GM12878 (cell line): ENCODE results near the gene SUMF1. TPM values are rescaled to one million over a fixed set of nuclear protein-coding genes. Genes with fewer than 3 reads are reported as not detected.
A peak's percentile ranks its signal among the peaks of the same experiment; 100 is the strongest.

Source experiments
- ATAC-seq: fragments of 200-7000 bp; cut with Tn5 transposase; 3 replicates; pipeline ENCODE4 v1.9.1; 2020; ENCODE audit warnings: mild to moderate bottlenecking, moderate library complexity
- BruUV-seq: library from RNA; stranded (reverse); fragments of 400-500 nt; replicated peaks from 2 replicates; lab custom pipeline; 2021; lab: Mats Ljungman, UMichigan
- CTCF ChIA-PET: fragments of 300-600 bp; sonication (Branson Sonifier 250); formaldehyde crosslinking; extraction: SDS; loops from one replicate; lab custom pipeline; 2021; ENCODE audit warnings: inconsistent platforms; lab: Yijun Ruan, JAX
- POLR2A ChIA-PET: fragments of 350-600 bp; formaldehyde crosslinking; extraction: SDS; loops from one replicate; lab custom pipeline; 2021; ENCODE audit warnings: inconsistent platforms; lab: Charles Lee
- RAD21 ChIA-PET: fragments of 300-600 bp; sonication (Branson Sonifier 250); formaldehyde crosslinking; loops from one replicate; lab custom pipeline; 2023; ENCODE audit warnings: antibody characterized with exemption; ENCODE audit not compliant: unreplicated experiment; lab: Charles Lee
- SMC1A ChIA-PET: fragments of 300-600 bp; sonication (Branson Sonifier 250); formaldehyde crosslinking; loops from one replicate; lab custom pipeline; 2023; ENCODE audit not compliant: unreplicated experiment, uncharacterized antibody; lab: Charles Lee
- DNase-seq: peaks from one replicate; pipeline ENCODE4 v3.0.0-alpha.2; 2011; ENCODE audit warnings: low read depth, low spot score
- FAIRE-seq: peaks from 3 replicates; lab custom pipeline; 2011; peaks lifted over from hg19 to GRCh38; lab: Jason Lieb, UNC
- H2AFZ ChIP-seq: 2 replicates; pipeline ENCODE4 v1.6.0; 2011; ENCODE audit warnings: low read depth, low read length, control low read depth; ENCODE audit not compliant: control insufficient read depth
- H3K27ac ChIP-seq: 2 replicates; pipeline ENCODE4 v1.5.1; 2011; ENCODE audit warnings: control low read depth; ENCODE audit not compliant: control insufficient read depth, insufficient read depth
- H3K27me3 ChIP-seq, 2 experiments: replicated peaks in 1 of 2; 2 replicates each; pipeline versions ENCODE4 v1.6.0 to v1.6.1; 2011; ENCODE audit warnings: low read length in 1 of 2; ENCODE audit not compliant: control insufficient read depth in 2 of 2, insufficient read depth in 2 of 2
- H3K36me3 ChIP-seq, 2 experiments: 2 replicates each; pipeline ENCODE4 v1.5.1; 2011; ENCODE audit warnings: low read length in 1 of 2; ENCODE audit not compliant: control insufficient read depth in 2 of 2, insufficient read depth in 2 of 2
- H3K4me1 ChIP-seq: 2 replicates; pipeline ENCODE4 v1.6.1; 2011; ENCODE audit warnings: mild to moderate bottlenecking, low read length, moderate library complexity, mixed read lengths; ENCODE audit not compliant: control insufficient read depth, insufficient read depth
- H3K4me2 ChIP-seq: 2 replicates; pipeline ENCODE4 v1.6.0; 2011; ENCODE audit warnings: control low read depth; ENCODE audit not compliant: control insufficient read depth, insufficient read depth
- H3K4me3 ChIP-seq: fragments of 200-600 bp; sonication (generic); 2 replicates; pipeline ENCODE4 v1.5.1; 2016
- H3K79me2 ChIP-seq: 2 replicates; pipeline ENCODE4 v1.6.0; 2011; ENCODE audit warnings: low read length; ENCODE audit not compliant: control insufficient read depth, insufficient read depth
- H3K9ac ChIP-seq: 2 replicates; pipeline ENCODE4 v1.8.0; 2011; ENCODE audit warnings: low read length, control low read depth, mixed read lengths; ENCODE audit not compliant: control insufficient read depth, insufficient read depth
- H3K9me3 ChIP-seq: replicated peaks from 3 replicates; pipeline ENCODE4 v1.5.1; 2011; ENCODE audit warnings: mild to moderate bottlenecking, low read length; ENCODE audit not compliant: control insufficient read depth, insufficient read depth
- H4K20me1 ChIP-seq: 2 replicates; pipeline ENCODE4 v1.6.0; 2011; ENCODE audit not compliant: control insufficient read depth, insufficient read depth
- BRCA1 ChIP-seq: IDR thresholded peaks from 2 replicates; pipeline ENCODE4 v1.6.1; 2011; ENCODE audit warnings: low read depth, low read length, improper control_type of control experiment
- CREM ChIP-seq: IDR thresholded peaks from 2 replicates; pipeline ENCODE4 v1.6.1; 2014; ENCODE audit warnings: antibody characterized with exemption, low read depth
- EGR1 ChIP-seq, 2 experiments: IDR thresholded peaks; 1 replicate in 1 of 2; 2 replicates in 1 of 2; pipeline ENCODE4 v1.6.1; 2011 to 2012; ENCODE audit warnings: low read depth in 2 of 2, low read length in 2 of 2, borderline replicate concordance in 1 of 2, mild to moderate bottlenecking in 1 of 2, moderate library complexity in 1 of 2
- EZH2 ChIP-seq: IDR thresholded peaks from 2 replicates; pipeline ENCODE4 v1.6.1; 2012; ENCODE audit warnings: low read depth, mild to moderate bottlenecking, control low read depth, inconsistent platforms, low read length, borderline replicate concordance; ENCODE audit not compliant: control insufficient read depth
- IKZF1 ChIP-seq: fragments of 450-650 bp; conservative IDR thresholded peaks from 2 replicates; pipeline ENCODE4 v1.6.1; 2017; ENCODE audit warnings: antibody characterized with exemption, mild to moderate bottlenecking
- IKZF2 ChIP-seq, 2 experiments: fragments of 450-650 bp; IDR thresholded peaks; 2 replicates each; pipeline ENCODE4 v1.6.1; 2017; ENCODE audit warnings: mild to moderate bottlenecking in 2 of 2, moderate library complexity in 2 of 2
- IRF4 ChIP-seq: IDR thresholded peaks from 2 replicates; pipeline ENCODE4 v1.6.1; 2011; ENCODE audit warnings: low read depth, low read length
- JUNB ChIP-seq: IDR thresholded peaks from 2 replicates; pipeline ENCODE4 v1.6.1; 2016; ENCODE audit warnings: antibody characterized with exemption, mild to moderate bottlenecking
- KAT2A ChIP-seq: conservative IDR thresholded peaks from 2 replicates; pipeline ENCODE4 v1.6.1; 2011; ENCODE audit warnings: low read depth, low read length; ENCODE audit not compliant: control insufficient read depth
- LARP7 ChIP-seq: fragments of 450-650 bp; IDR thresholded peaks from 2 replicates; pipeline ENCODE4 v1.6.1; 2017; ENCODE audit warnings: mild to moderate bottlenecking
- NFXL1 ChIP-seq: fragments of 450-650 bp; IDR thresholded peaks from 2 replicates; pipeline ENCODE4 v1.6.1; 2017; ENCODE audit warnings: antibody characterized with exemption, mild to moderate bottlenecking, borderline replicate concordance
- NFYA ChIP-seq: IDR thresholded peaks from 2 replicates; pipeline ENCODE4 v1.6.1; 2011; ENCODE audit warnings: low read depth, mild to moderate bottlenecking, low read length, improper control_type of control experiment, borderline replicate concordance
- POLR2AphosphoS5 ChIP-seq: IDR thresholded peaks from 2 replicates; pipeline ENCODE4 v1.6.1; 2011; ENCODE audit warnings: mild to moderate bottlenecking, low read length, inconsistent platforms
- RAD21 ChIP-seq: IDR thresholded peaks from 2 replicates; pipeline ENCODE4 v1.6.1; 2011; ENCODE audit warnings: mild to moderate bottlenecking, low read depth, low read length, moderate library complexity; ENCODE audit not compliant: insufficient read depth
- RBBP5 ChIP-seq: fragments of 200-600 bp; sonication (generic); conservative IDR thresholded peaks from 2 replicates; pipeline ENCODE4 v1.6.1; 2016
- RELA ChIP-seq: fragments of 450-650 bp; IDR thresholded peaks from 2 replicates; pipeline ENCODE4 v1.8.0; 2014; ENCODE audit warnings: borderline replicate concordance; ENCODE audit not compliant: partially characterized antibody
- SMAD5 ChIP-seq: IDR thresholded peaks from 2 replicates; pipeline ENCODE4 v1.6.1; 2016; ENCODE audit warnings: antibody characterized with exemption, low read depth
- SP1 ChIP-seq: IDR thresholded peaks from one replicate; pipeline ENCODE4 v1.6.1; 2011; ENCODE audit warnings: low read depth, low read length
- ZBED1 ChIP-seq: IDR thresholded peaks from 2 replicates; pipeline ENCODE4 v1.6.1; 2016; ENCODE audit warnings: borderline replicate concordance
- WGBS: methylation state at CpG from one replicate; pipeline ENCODE4 v1.1.6; 2016; ENCODE audit warnings: low lambda C conversion rate; ENCODE audit not compliant: insufficient replicate concordance, insufficient coverage; ENCODE audit errors: missing lambda C conversion rate; 5-methylcytosine and 5-hydroxymethylcytosine counted together
- in situ Hi-C: fragments of 300-500 bp; cut with MboI; formaldehyde crosslinking; loops from 9 replicates; pipeline ENCODE4 v1.14.3; 2018; ENCODE audit warnings: mixed read lengths
- intact Hi-C: fragments of 100-400 bp; cut with micrococcal nuclease; formaldehyde crosslinking; loops from one replicate; pipeline ENCODE4 v1.14.2; 2022; ENCODE audit not compliant: unreplicated experiment
- polyA plus RNA-seq, 11 experiments: library from polyadenylated mRNA; depleted of rRNA in 4 of 11; unstranded in 6 of 11; stranded (reverse) in 5 of 11; fragments of >200 nt; fragmentation: Nextera tagmentation in 4 of 11; fragmentation: Illumina TruSeq in 1 of 11; extraction: Ambion mirVana in 4 of 11; extraction: Trizol in 1 of 11; gene quantifications; 1 replicate in 1 of 11; 2 replicates in 10 of 11; pipeline versions ENCODE4 v1.2.1 to v1.2.3, GENCODE V29; 2011 to 2016; ENCODE audit warnings: inconsistent platforms in 2 of 11, missing spikeins in 2 of 11, low read depth in 1 of 11
- total RNA-seq, 4 experiments: library from RNA; depleted of rRNA in 3 of 4; stranded (reverse); fragments of >200 nt in 3 of 4; fragmentation: Illumina TruSeq in 1 of 4; extraction: Trizol in 1 of 4; gene quantifications; 2 replicates each; pipeline versions ENCODE4 v1.2.1 to v1.2.3, GENCODE V29; 2013 to 2021
- TF ChIP-seq, protein P1 (sequence below): fragments of 450-650 bp; formaldehyde crosslinking; IDR thresholded peaks from 2 replicates; pipeline ENCODE4 v1.4.0; 2020; ENCODE audit warnings: mild to moderate bottlenecking, moderate library complexity

The SUMF1 gene
- total and polyA plus RNA-seq, 10 of the 15 experiments (the other 5 are each of a cell fraction or from before 2014, with no cell fraction given) = 3.2 to 14.3 (median 8.5) TPM

DNA sequence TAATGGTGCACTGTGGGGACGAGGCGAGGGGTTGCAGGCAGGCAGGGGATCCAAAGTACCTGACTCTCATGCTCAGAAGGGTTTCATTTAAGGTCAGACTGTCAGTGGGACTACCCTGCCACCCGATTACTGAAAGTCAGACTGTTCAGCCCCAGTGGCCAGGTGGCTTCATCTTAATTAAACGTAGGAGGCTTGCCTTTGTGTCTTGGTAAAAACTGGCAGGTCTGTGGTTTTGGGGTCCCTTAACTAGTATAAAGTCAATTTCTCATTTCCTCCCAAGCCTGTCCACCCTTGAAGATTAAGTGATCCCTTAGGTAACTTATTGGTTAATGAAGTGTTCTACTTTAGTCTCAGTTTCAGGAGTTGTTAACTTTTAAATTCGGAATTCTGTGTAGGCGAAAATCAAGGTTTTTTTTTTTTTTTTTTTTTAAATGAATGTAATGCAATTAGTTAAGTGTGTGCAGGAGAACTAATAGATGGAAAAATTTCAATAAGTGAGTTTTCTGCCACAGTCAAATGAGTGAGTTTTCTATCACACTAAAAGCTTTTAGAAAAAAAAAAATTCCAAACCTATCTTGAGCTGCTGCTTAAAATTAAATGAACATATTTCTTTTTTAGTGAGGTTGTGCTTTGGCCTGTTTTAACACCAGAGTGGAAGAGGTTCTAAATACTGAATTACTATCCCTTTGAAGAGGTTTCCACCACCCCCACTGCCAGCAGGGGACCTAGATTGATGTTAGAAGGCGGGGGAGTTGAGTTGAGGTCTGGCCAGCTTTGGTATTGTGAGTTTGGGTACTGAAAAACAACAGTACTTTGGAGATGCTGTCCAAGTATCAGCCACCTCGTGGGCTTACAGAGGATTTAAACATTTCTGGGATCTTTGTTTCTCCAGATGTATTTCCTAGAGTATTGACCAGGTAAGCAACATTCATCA, 41.2 kb upstream of the SUMF1 start:
- CTCF ChIA-PET = interaction anchor here (0.6 to 5.6 kb wide), 11 partner anchors 10 to 548 kb away, joined by 3 to 52 read pairs (median 4); partner anchors contain the start of gene ITPR1
- peaks cover 25% of the 10 kb centered on the region for H3K79me2 ChIP-seq
- H3K9me3 ChIP-seq = no peaks in the 10 kb centered on the region
- no peak overlapping the region for H3K9ac ChIP-seq
- in situ Hi-C loops (loop anchor here (10.0 kb wide), 1 partner anchor 686 kb away; no protein-coding TSS in a partner anchor), intact Hi-C loops (loop anchor here (1.0 to 10.0 kb wide), 4 partner anchors 81 to 476 kb away; no protein-coding TSS in a partner anchor)
- H3K27me3 ChIP-seq = no peaks in the 10 kb centered on the region
- peaks cover 3% of the 10 kb centered on the region; the same call in 1 of the 2 replicates for H4K20me1 ChIP-seq
- H3K4me2 ChIP-seq = peak overlapping the region; percentile 74
- DNase-seq (peak; percentile 95), FAIRE-seq (peak; percentile 59), ATAC-seq (peak; percentile 85)
- no TSS peak for BruUV-seq
- peak overlapping the region; percentile 60 for H3K27ac ChIP-seq
- no peak overlapping the region for H2AFZ ChIP-seq
- 19% methylated on average over 8 of the region's 8 CpGs for WGBS
- RAD21 ChIA-PET = interaction anchor here (0.6 to 9.8 kb wide), 11 partner anchors 9 to 652 kb away, joined by 3 to 128 read pairs (median 5); partner anchors contain the start of gene ITPR1
- peaks cover 4 to 7% of the 10 kb centered on the region in 2 experiments; a peak in 3 of 4 replicates for H3K36me3 ChIP-seq
- H3K4me1 ChIP-seq = peaks cover 48% of the 10 kb centered on the region
- SMC1A ChIA-PET = interaction anchor here (0.6 to 12.9 kb wide), 16 partner anchors 10 to 550 kb away, joined by 3 to 180 read pairs (median 6); partner anchors contain the start of genes ITPR1 and SUMF1
- POLR2A ChIA-PET = interaction anchor here (0.7 to 9.2 kb wide), 11 partner anchors 8 to 246 kb away, joined by 3 to 132 read pairs (median 6); partner anchors contain the start of gene ITPR1
- H3K4me3 ChIP-seq = peak overlapping the region; percentile 37
- TF ChIP-seq SMAD5 (no peak), KAT2A (no peak), CREM (peak; percentile 77), EGR1 (IDR thresholded peaks at IDR 0.05; ENCODE audit: borderline replicate concordance in 1 of 2, low read depth in 2 of 2, low read length in 2 of 2) (no peak), RAD21 (no peak), BRCA1 (no peak), JUNB (peak; percentile 70; the same call in 1 of the 2 replicates), RELA (no peak), NFXL1 (no peak), LARP7 (no peak), IRF4 (peak; percentile 86), RBBP5 (no peak), POLR2AphosphoS5 (no peak), SP1 (peak; percentile 28), EZH2 (no peak), IKZF2 (IDR thresholded peaks at IDR 0.05) (peak; percentile 94 to 96), ZBED1 (peak; percentile 43; the same call in 1 of the 2 replicates), IKZF1 (peak; percentile 94), NFYA (no peak)
- TF ChIP-seq, protein P1, sequence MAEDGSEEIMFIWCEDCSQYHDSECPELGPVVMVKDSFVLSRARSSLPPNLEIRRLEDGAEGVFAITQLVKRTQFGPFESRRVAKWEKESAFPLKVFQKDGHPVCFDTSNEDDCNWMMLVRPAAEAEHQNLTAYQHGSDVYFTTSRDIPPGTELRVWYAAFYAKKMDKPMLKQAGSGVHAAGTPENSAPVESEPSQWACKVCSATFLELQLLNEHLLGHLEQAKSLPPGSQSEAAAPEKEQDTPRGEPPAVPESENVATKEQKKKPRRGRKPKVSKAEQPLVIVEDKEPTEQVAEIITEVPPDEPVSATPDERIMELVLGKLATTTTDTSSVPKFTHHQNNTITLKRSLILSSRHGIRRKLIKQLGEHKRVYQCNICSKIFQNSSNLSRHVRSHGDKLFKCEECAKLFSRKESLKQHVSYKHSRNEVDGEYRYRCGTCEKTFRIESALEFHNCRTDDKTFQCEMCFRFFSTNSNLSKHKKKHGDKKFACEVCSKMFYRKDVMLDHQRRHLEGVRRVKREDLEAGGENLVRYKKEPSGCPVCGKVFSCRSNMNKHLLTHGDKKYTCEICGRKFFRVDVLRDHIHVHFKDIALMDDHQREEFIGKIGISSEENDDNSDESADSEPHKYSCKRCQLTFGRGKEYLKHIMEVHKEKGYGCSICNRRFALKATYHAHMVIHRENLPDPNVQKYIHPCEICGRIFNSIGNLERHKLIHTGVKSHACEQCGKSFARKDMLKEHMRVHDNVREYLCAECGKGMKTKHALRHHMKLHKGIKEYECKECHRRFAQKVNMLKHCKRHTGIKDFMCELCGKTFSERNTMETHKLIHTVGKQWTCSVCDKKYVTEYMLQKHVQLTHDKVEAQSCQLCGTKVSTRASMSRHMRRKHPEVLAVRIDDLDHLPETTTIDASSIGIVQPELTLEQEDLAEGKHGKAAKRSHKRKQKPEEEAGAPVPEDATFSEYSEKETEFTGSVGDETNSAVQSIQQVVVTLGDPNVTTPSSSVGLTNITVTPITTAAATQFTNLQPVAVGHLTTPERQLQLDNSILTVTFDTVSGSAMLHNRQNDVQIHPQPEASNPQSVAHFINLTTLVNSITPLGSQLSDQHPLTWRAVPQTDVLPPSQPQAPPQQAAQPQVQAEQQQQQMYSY (CRISPR knock-in tag) = no peak
